Activated T-cell treated with anti-CD3 and anti-CD28 coated beads, Interleukin-2, amount 50 U/mL, for 72 hours (primary cell): ENCODE results near the gene CASK. TPM values are rescaled to one million over a fixed set of nuclear protein-coding genes. Genes with fewer than 3 reads are reported as not detected.

ENCODE experiments used
- ATAC-seq, 2 donors: fragments of 150-1000 bp; cut with Tn5 transposase; replicated peaks in 1 of 2; 2 replicates each; pipeline ENCODE4 v1.10.0; 2021; ENCODE audit warnings: moderate library complexity in 2 of 2, mild to moderate bottlenecking in 1 of 2
- DNase-seq, 2 donors: peaks; one replicate each; pipeline ENCODE4 v3.0.0; 2021 to 2022; ENCODE audit warnings: mixed read lengths in 1 of 2
- H3K27ac Mint-ChIP-seq: one replicate; pipeline ENCODE4 v1.8.0; 2022; ENCODE audit warnings: mild to moderate bottlenecking, moderate library complexity, mixed read lengths
- H3K27me3 Mint-ChIP-seq: one replicate; pipeline ENCODE4 v1.8.0; 2022; ENCODE audit warnings: low read depth, mixed read lengths
- H3K36me3 Mint-ChIP-seq, 2 donors: one replicate each; pipeline ENCODE4 v1.8.0; 2022; ENCODE audit warnings: mixed read lengths in 2 of 2, mild to moderate bottlenecking in 1 of 2; ENCODE audit not compliant: insufficient read depth in 2 of 2
- H3K4me1 Mint-ChIP-seq: one replicate; pipeline ENCODE4 v1.8.0; 2022; ENCODE audit warnings: low read depth, mixed read lengths
- H3K4me3 Mint-ChIP-seq, 2 donors: one replicate each; pipeline ENCODE4 v1.8.0; 2022; ENCODE audit warnings: mild to moderate bottlenecking in 2 of 2, mixed read lengths in 2 of 2, moderate library complexity in 2 of 2
- H3K9me3 Mint-ChIP-seq, 2 donors: one replicate each; pipeline ENCODE4 v1.8.0; 2022; ENCODE audit warnings: mixed read lengths in 2 of 2
- total RNA-seq, 2 donors: library from RNA; stranded (reverse); gene quantifications; one replicate each; pipeline ENCODE4 v1.2.3, GENCODE V29; 2022

Gene CASK, protein sequence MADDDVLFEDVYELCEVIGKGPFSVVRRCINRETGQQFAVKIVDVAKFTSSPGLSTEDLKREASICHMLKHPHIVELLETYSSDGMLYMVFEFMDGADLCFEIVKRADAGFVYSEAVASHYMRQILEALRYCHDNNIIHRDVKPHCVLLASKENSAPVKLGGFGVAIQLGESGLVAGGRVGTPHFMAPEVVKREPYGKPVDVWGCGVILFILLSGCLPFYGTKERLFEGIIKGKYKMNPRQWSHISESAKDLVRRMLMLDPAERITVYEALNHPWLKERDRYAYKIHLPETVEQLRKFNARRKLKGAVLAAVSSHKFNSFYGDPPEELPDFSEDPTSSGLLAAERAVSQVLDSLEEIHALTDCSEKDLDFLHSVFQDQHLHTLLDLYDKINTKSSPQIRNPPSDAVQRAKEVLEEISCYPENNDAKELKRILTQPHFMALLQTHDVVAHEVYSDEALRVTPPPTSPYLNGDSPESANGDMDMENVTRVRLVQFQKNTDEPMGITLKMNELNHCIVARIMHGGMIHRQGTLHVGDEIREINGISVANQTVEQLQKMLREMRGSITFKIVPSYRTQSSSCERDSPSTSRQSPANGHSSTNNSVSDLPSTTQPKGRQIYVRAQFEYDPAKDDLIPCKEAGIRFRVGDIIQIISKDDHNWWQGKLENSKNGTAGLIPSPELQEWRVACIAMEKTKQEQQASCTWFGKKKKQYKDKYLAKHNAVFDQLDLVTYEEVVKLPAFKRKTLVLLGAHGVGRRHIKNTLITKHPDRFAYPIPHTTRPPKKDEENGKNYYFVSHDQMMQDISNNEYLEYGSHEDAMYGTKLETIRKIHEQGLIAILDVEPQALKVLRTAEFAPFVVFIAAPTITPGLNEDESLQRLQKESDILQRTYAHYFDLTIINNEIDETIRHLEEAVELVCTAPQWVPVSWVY
- 10 to 100 TPM; 24.0 to 36.3 TPM for total RNA-seq

DNA sequence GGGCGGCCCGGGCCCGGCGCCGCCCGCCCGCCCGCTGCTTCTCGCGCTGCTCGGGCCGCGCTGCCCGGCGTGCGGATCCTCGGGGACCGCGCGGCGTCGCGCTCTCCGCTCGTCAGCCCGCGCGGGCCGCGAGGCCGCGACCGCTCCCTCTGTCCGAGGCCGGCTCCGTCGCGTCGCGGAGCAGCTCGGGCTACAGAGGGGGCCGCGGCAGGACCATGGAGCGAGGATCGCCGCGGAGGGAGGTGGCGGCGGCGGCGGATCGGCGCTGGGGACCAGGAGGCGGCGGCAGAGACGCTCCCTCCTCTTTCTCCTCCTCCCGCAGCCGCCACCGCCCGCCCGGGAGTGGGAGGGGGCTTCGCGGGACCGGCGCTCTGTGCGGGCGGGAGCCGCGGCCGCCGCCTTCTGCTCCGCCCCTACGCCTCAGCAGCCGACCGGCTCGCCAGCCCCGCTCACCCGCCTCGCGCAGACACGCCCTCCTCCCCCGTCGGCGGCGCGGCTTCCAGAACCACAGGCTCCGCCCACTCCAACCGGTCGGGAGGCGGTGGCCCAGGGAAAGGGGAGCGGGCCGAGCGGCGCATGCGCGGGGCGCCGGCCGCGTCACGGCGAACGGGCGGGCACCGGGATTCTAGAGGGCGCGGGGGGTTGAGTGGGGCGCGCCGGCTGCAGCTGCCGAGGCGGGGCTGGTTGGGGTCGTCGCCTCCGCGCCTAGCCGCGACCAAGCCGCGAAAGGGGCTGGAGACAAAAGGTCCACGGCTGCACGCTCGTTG, at the start of gene CASK:
TSS of gene CASK (minus strand) at position 344 of the 767 bp plus-strand sequence. CDS start 566 bp downstream, outside the sequence.
- ATAC-seq (peak; percentile 81 to 85), DNase-seq (peak; percentile 90)
- H3K4me1 Mint-ChIP-seq = peaks cover 26% of the 10 kb centered on the region
- peak within 1 kb of the TSS; percentile 90 to 93 for H3K4me3 Mint-ChIP-seq
- peaks cover 5 to 7% of the 10 kb centered on the region in 2 donors for H3K36me3 Mint-ChIP-seq
- H3K27me3 Mint-ChIP-seq = peaks cover 6% of the 10 kb centered on the region
- no peaks in the 10 kb centered on the region for H3K9me3 Mint-ChIP-seq
- peak within 1 kb of the TSS; percentile 79 for H3K27ac Mint-ChIP-seq

DNA sequence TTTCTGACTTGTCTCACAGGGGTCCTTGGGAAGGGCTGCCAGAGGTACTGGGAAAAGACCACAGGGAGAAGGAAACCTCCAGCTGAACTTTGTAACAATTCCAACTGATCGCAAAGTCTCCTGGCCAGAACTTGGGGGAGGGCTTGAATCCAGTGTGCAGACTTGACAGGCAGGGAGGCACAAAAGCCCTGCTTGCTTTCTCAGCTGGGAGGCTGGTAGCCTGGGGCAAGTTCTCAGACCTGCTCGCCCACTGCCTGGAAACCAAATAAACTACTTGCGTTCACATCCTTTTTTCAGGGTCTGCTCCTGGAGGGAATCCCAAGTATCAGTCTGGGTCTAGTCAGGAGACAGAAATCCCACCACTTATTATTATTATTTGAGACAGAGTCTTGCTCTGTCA, 48.0 kb upstream of the CASK start:
- Mint-ChIP-seq H3K4me3 (no peak overlapping the region), H3K27ac (no peak overlapping the region), H3K9me3 (peaks cover 4 to 10% of the 10 kb centered on the region in 2 donors), H3K4me1 (no peaks in the 10 kb centered on the region), H3K27me3 (peaks cover 34% of the 10 kb centered on the region), H3K36me3 (peaks cover 0 to 1% of the 10 kb centered on the region in 2 donors)
- no peak for ATAC-seq
- no peak for DNase-seq

DNA sequence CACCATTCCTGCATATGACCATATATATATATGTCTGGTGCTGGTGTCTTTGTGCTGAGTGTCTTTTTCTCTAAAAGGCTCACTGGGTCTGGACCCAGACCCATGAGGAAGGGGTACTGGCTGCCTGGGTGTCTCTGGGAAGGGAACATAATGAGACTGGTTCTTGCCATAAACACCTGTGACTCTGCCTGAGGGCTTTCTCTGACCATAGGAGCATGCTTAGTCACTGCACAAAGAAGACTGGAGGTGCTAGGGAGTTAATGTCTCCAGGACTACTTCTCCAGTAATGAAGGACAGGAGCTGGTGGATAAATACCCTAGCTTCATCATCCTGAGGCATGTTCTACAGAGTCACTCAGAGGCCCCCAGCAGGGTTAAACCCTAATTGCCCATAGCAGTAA, 47.1 kb upstream of the CASK start:
- Mint-ChIP-seq H3K27me3 (peaks cover 34% of the 10 kb centered on the region), H3K4me1 (no peaks in the 10 kb centered on the region), H3K27ac (no peak overlapping the region), H3K9me3 (peaks cover 4 to 10% of the 10 kb centered on the region in 2 donors), H3K36me3 (peaks cover 0 to 1% of the 10 kb centered on the region in 2 donors), H3K4me3 (no peak overlapping the region)
- ATAC-seq (no peak), DNase-seq (no peak)

DNA sequence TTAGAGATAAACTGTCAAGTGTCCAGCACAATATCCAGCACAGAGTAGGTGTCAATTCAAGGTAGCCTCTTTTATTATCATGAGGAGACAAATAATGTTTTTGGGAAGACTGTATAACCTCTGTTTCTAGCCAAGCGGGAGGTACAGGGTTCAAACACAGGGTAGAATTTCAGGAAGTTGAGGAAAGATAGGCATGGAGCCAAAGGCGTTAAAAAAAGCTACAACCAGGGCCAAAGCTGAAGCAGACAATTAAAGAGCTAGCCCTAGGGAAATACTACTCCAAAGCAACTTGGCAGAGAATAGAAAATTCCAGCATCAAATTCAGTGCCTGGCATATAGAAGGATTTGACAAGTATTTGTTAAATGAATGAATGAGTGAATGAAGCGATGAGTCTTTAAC, 40.0 kb upstream of the CASK start:
- peaks cover 0 to 2% of the 10 kb centered on the region in 2 donors for H3K9me3 Mint-ChIP-seq
- H3K27me3 Mint-ChIP-seq = no peaks in the 10 kb centered on the region
- no peak for DNase-seq
- H3K4me3 Mint-ChIP-seq = no peak overlapping the region
- no peaks in the 10 kb centered on the region for H3K36me3 Mint-ChIP-seq
- H3K4me1 Mint-ChIP-seq = no peaks in the 10 kb centered on the region
- ATAC-seq = no peak
- H3K27ac Mint-ChIP-seq = no peak overlapping the region

DNA sequence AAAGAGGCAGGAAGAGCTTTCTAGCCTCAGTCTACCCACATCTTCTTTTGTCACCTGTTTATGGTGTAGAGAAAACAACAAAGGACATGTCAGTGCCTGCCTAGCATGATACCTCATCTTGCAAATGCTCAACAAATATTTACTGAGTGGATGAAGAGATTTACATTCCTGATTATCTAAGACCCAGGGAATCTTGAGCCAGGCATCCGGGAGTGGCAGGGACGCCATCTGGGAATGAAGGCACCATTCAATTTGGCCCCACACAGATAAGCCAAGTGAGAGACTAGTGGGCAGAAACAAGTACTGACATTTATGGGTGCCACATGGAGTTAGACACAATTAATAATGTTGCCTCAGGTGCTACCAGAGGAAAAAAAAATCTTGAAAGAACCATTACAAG, 36.8 kb upstream of the CASK start:
- Mint-ChIP-seq H3K27me3 (no peaks in the 10 kb centered on the region), H3K36me3 (no peaks in the 10 kb centered on the region), H3K9me3 (no peaks in the 10 kb centered on the region), H3K4me3 (no peak overlapping the region), H3K4me1 (no peaks in the 10 kb centered on the region), H3K27ac (no peak overlapping the region)
- no peak for DNase-seq
- no peak for ATAC-seq

DNA sequence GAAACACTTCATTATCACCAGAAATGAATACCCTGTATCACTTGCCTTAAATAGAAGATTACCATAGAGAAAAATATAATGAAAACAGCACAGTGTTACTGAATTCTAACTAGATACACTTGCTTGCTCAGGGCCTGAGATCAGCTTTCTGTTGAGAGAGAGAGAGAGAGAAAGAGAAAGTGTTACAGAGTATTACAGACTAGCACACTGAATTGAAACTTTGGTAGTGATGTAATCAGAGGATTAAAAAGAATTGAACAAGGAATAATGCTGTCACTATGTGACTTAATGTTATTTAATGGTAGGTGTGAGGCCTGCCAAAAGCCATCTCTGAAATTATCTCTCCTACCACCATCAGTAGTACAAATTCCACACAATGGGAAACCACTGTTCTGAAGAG, 35.5 kb upstream of the CASK start:
- H3K27me3 Mint-ChIP-seq = no peaks in the 10 kb centered on the region
- peak in 1 of 2 donors; percentile 39 for ATAC-seq
- H3K4me1 Mint-ChIP-seq = no peaks in the 10 kb centered on the region
- no peak for DNase-seq
- no peak overlapping the region for H3K4me3 Mint-ChIP-seq
- H3K27ac Mint-ChIP-seq = no peak overlapping the region
- H3K36me3 Mint-ChIP-seq = no peaks in the 10 kb centered on the region
- no peaks in the 10 kb centered on the region for H3K9me3 Mint-ChIP-seq

DNA sequence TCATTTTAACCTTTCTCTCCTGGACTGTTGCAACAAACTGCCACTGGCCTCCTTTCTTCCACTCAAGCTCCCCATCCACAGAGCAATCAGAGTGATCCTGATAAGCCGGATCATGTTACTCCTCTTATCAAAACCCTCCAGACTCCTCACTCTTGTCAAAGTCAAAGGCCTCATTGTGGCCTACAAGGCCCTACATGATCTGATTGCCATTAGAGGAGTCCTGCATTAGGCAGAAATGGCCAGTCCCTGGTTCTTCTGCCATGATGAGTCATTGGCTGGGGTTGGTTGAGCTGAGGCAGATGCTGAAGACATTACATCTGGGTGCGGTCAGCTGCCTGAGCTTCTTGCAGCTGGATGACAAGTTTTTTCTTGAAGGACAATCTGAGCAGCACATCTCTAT, 32.7 kb upstream of the CASK start:
- H3K27ac Mint-ChIP-seq = no peak overlapping the region
- H3K9me3 Mint-ChIP-seq = no peaks in the 10 kb centered on the region
- H3K4me3 Mint-ChIP-seq = no peak overlapping the region
- no peaks in the 10 kb centered on the region for H3K27me3 Mint-ChIP-seq
- no peak for ATAC-seq
- H3K4me1 Mint-ChIP-seq = no peaks in the 10 kb centered on the region
- no peak for DNase-seq
- H3K36me3 Mint-ChIP-seq = no peaks in the 10 kb centered on the region

DNA sequence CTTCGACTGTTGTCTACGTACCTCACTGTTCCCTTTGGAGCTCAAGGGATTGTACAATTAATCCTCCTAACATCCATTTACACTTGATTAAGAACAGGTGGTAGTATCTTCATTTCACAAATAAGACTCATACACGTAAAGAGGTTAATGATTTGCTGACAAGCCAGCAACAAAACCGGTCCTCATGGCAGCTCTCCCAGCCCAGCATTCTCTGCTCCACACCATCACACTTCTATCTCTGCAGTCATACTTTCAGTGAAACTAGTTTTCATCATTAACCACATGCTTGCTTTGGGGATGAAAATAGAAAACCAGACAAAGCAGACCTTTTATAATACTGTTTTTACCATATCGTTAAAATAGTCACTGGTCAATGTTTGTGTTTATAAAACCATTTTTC, 28.7 kb upstream of the CASK start:
- ATAC-seq = no peak
- H3K9me3 Mint-ChIP-seq = no peaks in the 10 kb centered on the region
- H3K36me3 Mint-ChIP-seq = no peaks in the 10 kb centered on the region
- H3K4me1 Mint-ChIP-seq = no peaks in the 10 kb centered on the region
- H3K4me3 Mint-ChIP-seq = no peak overlapping the region
- no peak overlapping the region for H3K27ac Mint-ChIP-seq
- no peak for DNase-seq
- H3K27me3 Mint-ChIP-seq = peaks cover 7% of the 10 kb centered on the region

DNA sequence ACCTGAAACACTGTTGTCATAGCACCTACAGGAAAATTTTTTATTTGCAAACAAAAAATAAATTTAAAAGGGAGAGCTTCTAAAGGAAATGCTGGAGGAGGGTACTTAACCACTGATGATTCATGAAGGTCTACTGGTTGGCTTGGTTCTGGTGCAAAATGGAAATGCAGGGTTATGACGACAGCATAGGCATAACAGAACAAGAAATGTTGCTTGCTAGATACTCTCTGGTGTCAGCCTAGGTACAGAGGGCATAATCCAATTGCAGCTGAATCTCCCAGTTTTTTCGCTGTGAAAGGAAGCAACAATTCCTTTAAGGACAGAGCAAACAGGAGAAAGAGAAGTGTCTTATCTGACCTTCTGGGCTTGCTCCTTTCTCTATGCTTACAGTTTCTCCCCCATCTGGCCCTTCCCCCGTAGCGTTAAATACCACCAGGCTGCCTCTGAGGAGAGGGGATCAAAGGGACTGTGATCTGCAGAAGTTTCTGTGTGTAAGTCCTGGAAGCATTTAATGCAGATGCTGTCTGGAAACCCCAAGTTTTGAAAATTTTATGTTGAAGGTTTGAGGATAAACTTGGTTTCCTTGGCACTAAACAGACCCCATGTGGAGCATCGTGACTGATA, 23.7 kb upstream of the CASK start:
- Mint-ChIP-seq H3K36me3 (no peaks in the 10 kb centered on the region), H3K27ac (no peak overlapping the region), H3K4me3 (no peak overlapping the region), H3K4me1 (no peaks in the 10 kb centered on the region), H3K27me3 (peaks cover 9% of the 10 kb centered on the region), H3K9me3 (no peaks in the 10 kb centered on the region)
- no peak for DNase-seq
- ATAC-seq = peak; percentile 32 to 51

DNA sequence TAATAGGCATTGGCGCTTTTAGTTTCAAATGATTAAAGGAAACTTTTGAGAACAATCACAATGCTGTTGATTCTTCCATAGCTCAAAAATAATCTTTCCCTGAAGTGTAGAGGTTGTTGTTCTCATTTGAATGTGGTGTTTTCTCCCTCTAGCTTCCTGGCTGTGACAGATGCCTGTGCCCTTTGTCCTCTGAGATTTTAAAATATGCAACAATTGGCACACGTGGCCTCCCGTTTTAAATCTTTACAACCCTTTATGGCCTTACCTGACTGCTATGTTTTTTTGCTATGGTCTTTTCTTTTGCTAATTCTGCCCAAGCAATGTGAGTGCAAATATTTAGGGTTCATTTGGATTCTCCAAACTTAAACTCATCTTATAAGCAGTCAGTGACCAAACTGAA, 22.9 kb upstream of the CASK start:
- Mint-ChIP-seq H3K27ac (no peak overlapping the region), H3K4me3 (no peak overlapping the region), H3K36me3 (no peaks in the 10 kb centered on the region), H3K4me1 (no peaks in the 10 kb centered on the region), H3K9me3 (no peaks in the 10 kb centered on the region), H3K27me3 (peaks cover 17% of the 10 kb centered on the region)
- ATAC-seq (no peak), DNase-seq (no peak)

DNA sequence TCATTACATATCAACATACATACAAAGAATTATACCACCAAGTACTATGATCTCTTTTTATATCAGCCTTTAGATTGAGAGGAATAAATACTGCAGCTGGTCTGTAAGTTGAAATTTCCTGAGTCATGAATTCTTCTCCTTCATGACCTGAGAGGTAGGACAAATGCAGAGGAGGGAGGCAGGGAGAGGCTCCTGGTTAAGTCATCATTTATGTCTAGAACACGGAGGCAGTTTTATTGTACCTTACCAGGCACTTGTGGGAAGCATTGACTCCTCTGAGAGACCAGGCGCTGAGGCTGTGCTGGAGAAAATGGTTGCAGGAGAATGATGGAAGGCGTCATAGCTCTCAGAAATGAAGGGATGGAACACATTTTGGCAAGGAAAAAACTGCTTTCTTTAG, 12.5 kb upstream of the CASK start:
- H3K9me3 Mint-ChIP-seq = no peaks in the 10 kb centered on the region
- H3K27me3 Mint-ChIP-seq = peaks cover 4% of the 10 kb centered on the region
- H3K27ac Mint-ChIP-seq = no peak overlapping the region

DNA sequence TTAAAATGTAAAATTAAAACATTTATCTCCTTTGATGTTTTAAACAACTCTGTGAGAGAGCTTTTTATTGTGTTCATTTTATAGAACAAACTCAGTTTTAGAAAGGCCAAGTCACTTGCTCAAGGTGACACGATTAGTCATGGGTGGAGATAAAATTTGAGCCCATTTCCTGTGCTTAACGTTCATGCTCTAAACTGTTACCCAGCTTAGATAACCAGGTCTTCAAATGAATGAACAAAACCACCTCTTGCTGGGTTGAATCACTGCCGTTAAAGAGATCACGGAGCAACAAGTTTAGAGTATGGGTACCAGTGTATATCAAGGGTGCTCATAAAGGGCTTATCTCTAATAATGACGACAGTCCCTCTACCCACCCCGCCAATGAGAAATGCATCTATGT, 10.2 kb upstream of the CASK start:
- Mint-ChIP-seq H3K27ac (no peak overlapping the region), H3K4me1 (peaks cover 5% of the 10 kb centered on the region), H3K4me3 (no peak overlapping the region), H3K36me3 (no peaks in the 10 kb centered on the region), H3K27me3 (peaks cover 16% of the 10 kb centered on the region), H3K9me3 (no peaks in the 10 kb centered on the region)
- ATAC-seq (peak; percentile 37 to 86), DNase-seq (no peak)

More for the DNA sequence above, 12.5 kb upstream of the CASK start:
- H3K4me3 Mint-ChIP-seq = no peak overlapping the region
- ATAC-seq (no peak), DNase-seq (no peak)
- H3K36me3 Mint-ChIP-seq = no peaks in the 10 kb centered on the region
- peaks cover 5% of the 10 kb centered on the region for H3K4me1 Mint-ChIP-seq
